Heart right ventricle (tissue), 16 donors: ENCODE measurements around the gene CDIPT. TPM values are rescaled to one million over a fixed set of nuclear protein-coding genes. Genes with fewer than 3 reads are reported as not detected.
"Not testable (repeated sequence)": the region's sequence is repeated elsewhere in the genome, so short reads cannot be mapped to it uniquely, and the experiment has no call there.

Experiments
- ATAC-seq, 8 donors: fragments of 200-7000 bp; cut with Tn5 transposase; one replicate each; pipeline ENCODE4 v1.9.1; 2020; ENCODE audit warnings: mild to moderate bottlenecking in 8 of 8, moderate library complexity in 8 of 8, moderate number of reproducible peaks in 1 of 8
- DNase-seq, 2 donors: peaks; one replicate each; pipeline ENCODE4 v3.0.0-alpha.2; 2020
- H3K27ac ChIP-seq, 10 donors: fragments of 200-600 bp; sonication (generic) in 2 of 10; one replicate each; pipeline versions ENCODE4 v1.5.0 to v1.8.0; 2020 to 2022; ENCODE audit warnings: mild to moderate bottlenecking in 3 of 10
- H3K27me3 ChIP-seq, 7 donors: fragments of 200-600 bp; one replicate each; pipeline ENCODE4 v1.8.0; 2021 to 2022; ENCODE audit warnings: mild to moderate bottlenecking in 2 of 7
- H3K36me3 ChIP-seq, 9 donors: fragments of 200-600 bp; sonication (generic) in 1 of 9; one replicate each; pipeline versions ENCODE4 v1.5.0 to v1.8.0; 2020 to 2022; ENCODE audit warnings: mild to moderate bottlenecking in 2 of 9
- H3K4me1 ChIP-seq, 9 donors: fragments of 200-600 bp; sonication (generic) in 1 of 9; one replicate each; pipeline versions ENCODE4 v1.5.0 to v1.8.0; 2020 to 2022; ENCODE audit warnings: mild to moderate bottlenecking in 4 of 9
- H3K4me3 ChIP-seq, 10 donors: fragments of 200-600 bp; sonication (generic) in 2 of 10; one replicate each; pipeline versions ENCODE4 v1.5.0 to v1.8.0; 2020 to 2022; ENCODE audit warnings: mild to moderate bottlenecking in 7 of 10, moderate library complexity in 2 of 10
- H3K9me3 ChIP-seq, 11 donors: fragments of 200-600 bp in 10 of 11; sonication (generic) in 2 of 11; one replicate each; pipeline versions ENCODE4 v1.5.0 to v1.8.0; 2013 to 2022; ENCODE audit warnings: mild to moderate bottlenecking in 2 of 11, control low read depth in 1 of 11, moderate library complexity in 1 of 11
- CTCF ChIP-seq, 9 donors: fragments of 200-600 bp; sonication (generic) in 2 of 9; IDR thresholded peaks; one replicate each; pipeline versions ENCODE4 v1.5.0 to v1.8.0; 2021 to 2022; ENCODE audit warnings: antibody characterized with exemption in 9 of 9, mild to moderate bottlenecking in 5 of 9, moderate library complexity in 1 of 9
- WGBS, 2 donors: extraction: QIAGEN DNeasy Blood & Tissue Kit; methylation state at CpG; one replicate each; pipeline ENCODE4 v1.1.7; 2013; ENCODE audit warnings: inconsistent platforms in 1 of 2; 5-methylcytosine and 5-hydroxymethylcytosine counted together
- intact Hi-C, 10 donors: fragments of 100-400 bp; cut with DNase I; formaldehyde crosslinking; loops; one replicate each; pipeline versions ENCODE4 v1.11.1 to v1.14.2; 2022
- polyA plus RNA-seq, 2 donors: library from polyadenylated mRNA; stranded (reverse); fragments of 200-250 nt; gene quantifications; one replicate each; pipeline ENCODE4 v1.2.3, GENCODE V29; 2013
- total RNA-seq, 10 donors: library from RNA; stranded (reverse); fragmentation: NEBNext Ultra II Directional in 3 of 10; extraction: Animal tissue kit (Norgen Biotek cat#: 25700) in 3 of 10; gene quantifications; one replicate each; pipeline versions ENCODE4 v1.2.1 to v1.2.4, GENCODE V29; 2021 to 2023
- donor health status: Arrhythmogenic right ventricular cardiomyopathy.
- donor health status: ischemic (EF 13 %, LVEDD 7.1; RV severe dilation, severe dysfunction).
- donor health status: healthy with polysubstance abuse.
- donor health status: DM: no; HTN: yes; CAD: no.
- donor health status: DM: no; HTN: no; CAD: no.
- donor health status: ischemic (EF 25% LVEDD 6.9; RV normal size, moderate dysfunction).
- donor health status: ischemic (EF 25% LVEDD 5.7; RV mildly dilated, moderate dysfunction).
- donor health status: healthy.
- donor health status: DM: yes; HTN: yes; CAD: no.
- donor health status: Ischemic cardiomyopathy.
- donor health status: ischemic (EF 35%, LVEDD 5.7; RV mildly dilated, moderate dysfunction).
- donor health status: nonischemic (EF 11% LVEDD 7.7; RV severe dilation, severe dysfunction).
- donor health status: DM: yes; HTN: yes; CAD: no.
- donor health status: PGD.
- donor health status: ischemic (EF 29% LVEDD 5.4; RV normal size, mild dysfunction).
- donor health status: nonischemic (EF 23%, LVEDD 6.1; RV moderate dilation, normal function).

CDIPT gene
- total and polyA plus RNA-seq, 12 donors, result 55.1 to 99.6 (median 72.7) TPM

DNA sequence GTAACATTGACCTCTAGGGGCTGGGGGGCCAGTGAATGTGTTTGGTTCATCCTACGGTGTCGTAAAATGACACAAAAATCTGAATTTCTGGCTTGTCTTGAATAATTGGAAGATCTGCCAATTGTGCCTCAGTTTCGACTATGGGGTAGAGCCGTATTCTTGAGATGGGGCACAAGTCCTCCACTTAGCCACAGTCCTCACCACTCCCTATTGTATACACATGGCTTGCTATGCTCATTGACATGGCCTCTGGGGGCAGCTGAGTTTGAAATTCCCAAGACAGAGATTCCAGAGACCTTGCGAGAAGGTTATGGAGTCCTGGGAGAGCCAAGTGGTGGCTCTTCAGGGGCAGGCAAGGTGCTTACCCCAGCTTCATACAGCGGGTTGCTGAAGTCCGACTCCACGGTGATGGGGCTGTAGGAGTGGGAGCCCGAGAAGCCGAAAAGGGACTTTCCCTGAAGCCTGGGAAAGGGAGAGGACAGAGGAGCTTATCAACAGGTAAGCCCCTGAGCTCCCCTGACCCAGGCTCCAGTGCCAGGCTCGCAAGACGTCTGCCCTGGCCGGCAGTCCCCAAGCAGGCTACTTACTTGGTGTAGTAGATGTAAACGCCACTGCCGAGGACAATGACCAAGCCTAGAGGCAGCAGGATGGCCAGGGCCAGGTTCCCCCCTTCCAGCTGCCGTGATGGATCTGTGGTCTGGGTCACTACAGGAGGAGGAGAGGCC is 9.0 kb upstream of the CDIPT start:
- DNase-seq (no peak), ATAC-seq (no peak)
- Histone ChIP-seq H3K9me3 (no peaks in the 10 kb centered on the region), H3K36me3 (no peaks in the 10 kb centered on the region), H3K4me3 (no peak overlapping the region), H3K27me3 (peaks cover 0 to 24% (median 16%) of the 10 kb centered on the region in 7 donors), H3K27ac (no peak overlapping the region), H3K4me1 (peaks cover 0 to 10% (median 0%) of the 10 kb centered on the region in 9 donors)
- TF ChIP-seq CTCF (IDR thresholded peaks at IDR 0.05), result no peak
- intact Hi-C loops, result no loop called here
- WGBS, 2 donors, result 91 to 94% methylated on average over 16 of the region's 16 CpGs

- WGBS, 2 donors, result 91 to 92% methylated on average over 8 of the region's 8 CpGs
- H3K27me3 ChIP-seq, H3K36me3 ChIP-seq, H3K9me3 ChIP-seq, DNase-seq, H3K4me1 ChIP-seq, H3K4me3 ChIP-seq, H3K27ac ChIP-seq, ATAC-seq: not testable (repeated sequence)
- intact Hi-C loops, result loop anchor here in 3 of 10 donors (10.0 kb wide), 2 partner anchors 126 to 136 kb away; partner anchors contain the start of genes HIRIP3 (in 1 of the 3) and INO80E (in 1 of the 3)
These were observed 6.0 kb upstream of the CDIPT start for GRCh38 chr16:29869067-29869466.

DNA sequence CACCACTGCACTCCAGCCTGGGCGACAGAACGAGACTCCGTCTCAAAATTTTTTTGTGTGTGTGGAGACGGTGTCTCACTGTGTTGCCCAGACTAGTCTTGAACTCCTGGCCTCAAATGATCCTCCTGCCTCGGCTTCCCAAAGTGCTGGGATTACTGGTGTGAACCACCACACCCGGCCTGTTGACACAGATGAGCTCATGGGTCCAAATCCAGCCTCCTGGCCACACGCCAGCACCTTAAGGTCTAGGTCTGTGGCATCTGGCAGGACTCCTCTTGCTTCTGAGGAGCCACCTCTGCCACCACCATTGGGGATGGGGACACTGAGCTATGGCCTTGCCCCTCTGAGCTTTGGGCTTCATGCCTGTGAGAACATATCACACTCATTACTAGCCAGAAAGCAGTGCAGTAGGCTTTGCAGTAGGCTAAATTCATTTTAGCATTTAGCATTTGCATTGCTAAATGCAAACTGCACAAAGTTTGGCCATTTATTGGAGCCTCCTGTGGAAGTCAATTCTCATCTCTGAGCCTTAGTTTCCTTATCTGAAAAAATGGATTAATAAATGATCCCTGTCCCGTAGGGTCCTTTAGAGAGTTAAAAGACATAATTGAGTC is 5.5 kb upstream of the CDIPT start:
- no peak for DNase-seq
- H3K4me3 ChIP-seq, result no peak overlapping the region
- 75 to 86% methylated on average over 8 of the region's 8 CpGs for WGBS, 2 donors
- H3K9me3 ChIP-seq, result no peaks in the 10 kb centered on the region
- H3K27ac ChIP-seq, result no peak overlapping the region
- intact Hi-C loops, result loop anchor here in 3 of 10 donors (10.0 kb wide), 2 partner anchors 126 to 136 kb away; partner anchors contain the start of genes HIRIP3 (in 1 of the 3) and INO80E (in 1 of the 3)
- no peak for ATAC-seq
- no peaks in the 10 kb centered on the region for H3K27me3 ChIP-seq
- peaks cover 0 to 4% (median 0%) of the 10 kb centered on the region in 9 donors for H3K4me1 ChIP-seq
- no peak for TF ChIP-seq CTCF (IDR thresholded peaks at IDR 0.05)
- no peaks in the 10 kb centered on the region for H3K36me3 ChIP-seq

DNA sequence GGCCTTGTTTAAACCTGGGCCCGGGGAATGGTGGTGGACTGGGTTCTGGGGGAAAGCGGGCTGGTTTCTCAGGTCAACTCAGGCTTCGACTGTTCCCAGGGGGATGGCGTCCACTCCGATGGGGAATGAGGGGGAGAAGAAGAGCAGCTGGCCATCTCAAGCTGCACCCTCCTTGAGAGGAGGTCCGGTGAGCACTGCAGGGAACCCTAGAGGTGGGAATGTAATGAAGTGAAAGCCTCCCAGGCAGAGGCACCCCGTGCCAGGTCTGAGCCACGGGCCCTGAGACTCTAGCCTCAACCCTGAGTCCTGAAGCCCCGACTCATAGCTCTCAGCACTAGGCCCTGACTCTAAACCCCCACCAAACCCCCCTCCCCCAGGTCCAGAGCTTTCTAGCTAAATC is 1.2 kb upstream of the CDIPT start:
- ATAC-seq (no peak), DNase-seq (no peak)
- H3K36me3 ChIP-seq, result peaks cover 0 to 23% (median 16%) of the 10 kb centered on the region in 9 donors
- no peak overlapping the region for H3K27ac ChIP-seq
- no peak for TF ChIP-seq CTCF (IDR thresholded peaks at IDR 0.05)
- intact Hi-C loops, result loop anchor here in 6 of 10 donors (5.0 to 10.0 kb wide), 7 partner anchors 42 to 158 kb away; partner anchors contain the start of genes PAGR1 (in 4 of the 6), C16orf92 (in 1 of the 6), HIRIP3 (in 1 of the 6) and INO80E (in 1 of the 6)
- no peak overlapping the region for H3K4me3 ChIP-seq
- no peaks in the 10 kb centered on the region for H3K9me3 ChIP-seq
- H3K27me3 ChIP-seq, result no peaks in the 10 kb centered on the region
- peaks cover 8 to 25% (median 19%) of the 10 kb centered on the region in 9 donors for H3K4me1 ChIP-seq
- 76 to 80% methylated on average over 9 of the region's 9 CpGs for WGBS, 2 donors
